Fibroblast of lung (primary cell): ENCODE measurements around the gene QARS1.

ENCODE experiments used
- CTCF ChIP-seq, 2 donors: IDR thresholded peaks in 1 of 2; conservative IDR thresholded peaks in 1 of 2; 1 replicate in 1 of 2; 2 replicates in 1 of 2; pipeline ENCODE4 v1.5.1; 2011 to 2012; ENCODE audit warnings: low read length in 2 of 2, control low read depth in 1 of 2, inconsistent platforms in 1 of 2, low read depth in 1 of 2, mild to moderate bottlenecking in 1 of 2
- EZH2 ChIP-seq: IDR thresholded peaks from 2 replicates; pipeline ENCODE4 v1.5.1; 2012; ENCODE audit warnings: low read length, control low read depth, mild to moderate bottlenecking; ENCODE audit errors: missing control alignments

- TF ChIP-seq EZH2 (no peak), CTCF (conservative IDR thresholded peaks at IDR 0.05 in 1 of 2, IDR thresholded peaks at IDR 0.05 in 1 of 2; ENCODE audit: low read depth in 1 of 2, low read length in 2 of 2) (no peak)
Measured at GRCh38 chr3:49076116-49076515, 28.4 kb downstream of the QARS1 start.
